ENCODE results near the gene ABLIM1.

ABLIM1 gene

DNA sequence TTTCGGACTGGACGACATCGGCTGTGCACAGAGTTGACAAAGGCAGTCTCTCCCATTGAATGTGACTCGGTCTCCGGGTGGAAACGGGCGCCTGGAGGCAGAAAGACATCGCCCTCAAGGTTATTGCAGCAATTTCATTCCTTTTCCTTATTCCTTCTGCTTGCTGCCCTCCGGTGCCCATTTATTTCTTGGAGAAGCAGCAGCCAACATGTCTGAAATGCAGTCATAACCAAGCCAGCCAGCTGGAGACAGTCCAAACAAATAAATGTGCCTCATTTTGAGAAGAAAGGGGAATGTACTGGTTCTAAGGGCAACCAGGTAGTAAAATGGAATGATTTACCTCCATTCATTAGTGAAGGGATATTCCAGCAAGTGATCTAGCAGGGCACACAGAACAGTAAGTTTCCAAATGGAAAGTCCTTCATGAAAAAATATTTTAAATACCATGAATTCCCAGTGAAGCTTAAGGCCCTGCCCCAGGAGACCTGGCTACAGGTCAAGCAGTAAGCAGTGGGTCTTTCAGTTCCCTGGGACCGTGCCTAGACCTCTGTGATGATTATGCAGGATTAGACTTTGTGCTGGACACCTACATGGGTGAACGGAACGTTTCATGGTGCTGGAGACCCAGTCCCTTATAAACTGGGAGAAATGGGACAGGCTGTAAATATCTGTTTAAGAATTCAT is 86.6 kb downstream of the ABLIM1 start:
- Histone ChIP-seq H2AFZ (ENCODE audit: low read depth, low read length) (no peak overlapping the region), H3K4me3 (ENCODE audit: low read length) (no peak overlapping the region), H3K9ac (ENCODE audit: low read length) (no peak overlapping the region), H3K36me3 (replicated peaks; ENCODE audit: low read depth, low read length) (no peaks in the 10 kb centered on the region), H3K9me3 (ENCODE audit: insufficient read depth, low read length) (no peaks in the 10 kb centered on the region), H3K79me2 (ENCODE audit: low read length) (no peaks in the 10 kb centered on the region), H4K20me1 (ENCODE audit: insufficient read depth, low read length) (no peaks in the 10 kb centered on the region), H3K27ac (ENCODE audit: low read length) (no peak overlapping the region), H3K4me2 (ENCODE audit: low read length) (no peak overlapping the region), H3K4me1 (ENCODE audit: low read length) (no peaks in the 10 kb centered on the region), H3K27me3 (ENCODE audit: low read depth, low read length) (no peaks in the 10 kb centered on the region; the same call in 1 of the 2 replicates)
- TF ChIP-seq CTCF (IDR thresholded peaks at IDR 0.05; ENCODE audit: low read depth, low read length), result no peak
- no peak for TF ChIP-seq EZH2phosphoT487 (IDR thresholded peaks at IDR 0.05; ENCODE audit: low read depth)

DNA sequence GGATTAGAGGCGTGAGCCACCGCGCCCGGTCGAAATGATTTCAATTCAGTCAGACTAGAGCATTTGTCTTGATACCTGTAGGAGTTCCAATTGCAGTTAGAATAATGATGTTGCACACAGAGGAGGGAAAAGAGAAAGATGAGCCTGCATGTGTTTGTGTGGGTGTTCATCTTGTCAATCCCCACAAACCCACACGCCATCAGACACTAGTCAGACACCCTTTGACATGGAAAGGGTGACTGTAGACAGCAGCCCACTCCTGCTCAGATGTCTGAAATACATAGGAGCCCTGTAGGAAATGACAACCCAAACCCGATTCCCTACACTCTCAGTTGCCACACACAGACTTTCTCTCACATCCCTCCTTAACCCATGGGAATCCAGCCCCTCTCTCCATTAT is 92.0 kb downstream of the ABLIM1 start:
- H3K9me3 ChIP-seq (ENCODE audit: insufficient read depth, low read length), result no peaks in the 10 kb centered on the region
- no peak for TF ChIP-seq CTCF (IDR thresholded peaks at IDR 0.05; ENCODE audit: low read depth, low read length)
- TF ChIP-seq EZH2phosphoT487 (IDR thresholded peaks at IDR 0.05; ENCODE audit: low read depth), result no peak
- no peaks in the 10 kb centered on the region for H3K79me2 ChIP-seq (ENCODE audit: low read length)
- H3K36me3 ChIP-seq (replicated peaks; ENCODE audit: low read depth, low read length), result no peaks in the 10 kb centered on the region
- no peak overlapping the region for H2AFZ ChIP-seq (ENCODE audit: low read depth, low read length)
- H3K9ac ChIP-seq (ENCODE audit: low read length), result no peak overlapping the region
- no peak overlapping the region for H3K4me3 ChIP-seq (ENCODE audit: low read length)
- H3K4me2 ChIP-seq (ENCODE audit: low read length), result no peak overlapping the region
- no peaks in the 10 kb centered on the region for H3K4me1 ChIP-seq (ENCODE audit: low read length)
- H4K20me1 ChIP-seq (ENCODE audit: insufficient read depth, low read length), result no peaks in the 10 kb centered on the region
- H3K27me3 ChIP-seq (ENCODE audit: low read depth, low read length), result no peaks in the 10 kb centered on the region
- no peak overlapping the region for H3K27ac ChIP-seq (ENCODE audit: low read length)

GRCh38 chr10:114565066-114565465 is 93.0 kb downstream of the ABLIM1 start:
- no peaks in the 10 kb centered on the region for H3K36me3 ChIP-seq (replicated peaks; ENCODE audit: low read depth, low read length)
- H3K9ac ChIP-seq (ENCODE audit: low read length), result no peak overlapping the region
- no peaks in the 10 kb centered on the region for H4K20me1 ChIP-seq (ENCODE audit: insufficient read depth, low read length)
- no peaks in the 10 kb centered on the region for H3K79me2 ChIP-seq (ENCODE audit: low read length)
- H3K27me3 ChIP-seq (ENCODE audit: low read depth, low read length), result no peaks in the 10 kb centered on the region
- H2AFZ ChIP-seq (ENCODE audit: low read depth, low read length), result no peak overlapping the region
- H3K4me1 ChIP-seq (ENCODE audit: low read length), result no peaks in the 10 kb centered on the region
- no peak for TF ChIP-seq EZH2phosphoT487 (IDR thresholded peaks at IDR 0.05; ENCODE audit: low read depth)
- no peak for TF ChIP-seq CTCF (IDR thresholded peaks at IDR 0.05; ENCODE audit: low read depth, low read length)
- H3K27ac ChIP-seq (ENCODE audit: low read length), result no peak overlapping the region
- H3K9me3 ChIP-seq (ENCODE audit: insufficient read depth, low read length), result no peaks in the 10 kb centered on the region
- H3K4me2 ChIP-seq (ENCODE audit: low read length), result no peak overlapping the region
- no peak overlapping the region for H3K4me3 ChIP-seq (ENCODE audit: low read length)

DNA sequence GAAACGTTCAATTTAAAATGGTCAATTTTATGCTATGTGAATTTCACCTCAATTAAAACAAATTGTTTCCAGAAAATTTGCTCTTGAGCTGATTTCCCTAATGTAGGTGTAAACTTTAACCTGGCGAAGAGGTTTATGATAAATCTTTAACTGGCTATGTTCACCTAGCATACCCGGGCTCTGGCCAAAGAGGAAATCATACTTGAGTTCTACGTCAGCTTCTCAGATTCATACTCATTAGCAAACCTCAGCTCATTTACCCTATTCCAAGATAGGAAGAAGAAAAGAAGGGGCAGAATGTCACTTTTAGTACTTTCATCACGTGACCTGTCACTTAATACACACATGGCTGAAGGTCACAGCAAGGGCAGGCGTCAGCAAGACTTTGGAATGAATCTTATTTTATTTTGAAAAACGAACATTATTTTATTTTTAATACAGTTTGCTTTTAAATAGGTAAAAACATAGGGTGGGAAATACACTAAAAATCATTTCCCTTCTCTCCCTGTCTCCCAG is 97.0 kb downstream of the ABLIM1 start:
- no peaks in the 10 kb centered on the region for H3K9me3 ChIP-seq (ENCODE audit: insufficient read depth, low read length)
- H3K4me3 ChIP-seq (ENCODE audit: low read length), result no peak overlapping the region
- H3K4me1 ChIP-seq (ENCODE audit: low read length), result no peaks in the 10 kb centered on the region
- no peak overlapping the region for H2AFZ ChIP-seq (ENCODE audit: low read depth, low read length)
- no peak overlapping the region for H3K27ac ChIP-seq (ENCODE audit: low read length)
- H3K27me3 ChIP-seq (ENCODE audit: low read depth, low read length), result no peaks in the 10 kb centered on the region
- no peak overlapping the region for H3K9ac ChIP-seq (ENCODE audit: low read length)
- H4K20me1 ChIP-seq (ENCODE audit: insufficient read depth, low read length), result no peaks in the 10 kb centered on the region
- no peak for TF ChIP-seq EZH2phosphoT487 (IDR thresholded peaks at IDR 0.05; ENCODE audit: low read depth)
- no peak for TF ChIP-seq CTCF (IDR thresholded peaks at IDR 0.05; ENCODE audit: low read depth, low read length)
- no peak overlapping the region for H3K4me2 ChIP-seq (ENCODE audit: low read length)
- H3K79me2 ChIP-seq (ENCODE audit: low read length), result no peaks in the 10 kb centered on the region
- H3K36me3 ChIP-seq (replicated peaks; ENCODE audit: low read depth, low read length), result no peaks in the 10 kb centered on the region
